GM18873 (cell line): Measurements from ENCODE around the gene KCTD13.

Experiments used
- ATAC-seq: cut with Tn5 transposase; IDR thresholded peaks from one replicate; pipeline ENCODE4 v1.9.1; 2021; ENCODE audit warnings: mild to moderate bottlenecking, moderate library complexity, moderate number of reproducible peaks; ENCODE audit not compliant: unreplicated experiment, low FRiP score

KCTD13 gene

GRCh38 chr16:29908719-29909220, 17.3 kb downstream of the KCTD13 start:
- ATAC-seq: no peak

- ATAC-seq: no peak
Observed at GRCh38 chr16:29907973-29908372, 18.1 kb downstream of the KCTD13 start.

- ATAC-seq: no peak
Observed at GRCh38 chr16:29906520-29907244, 19.3 kb downstream of the KCTD13 start.

- no peak for ATAC-seq
Observed at GRCh38 chr16:29905668-29906067, 20.4 kb downstream of the KCTD13 start.

- ATAC-seq: no peak
Observed at GRCh38 chr16:29904947-29905346, 21.1 kb downstream of the KCTD13 start.

- no peak for ATAC-seq
Observed at GRCh38 chr16:29903590-29903989, 22.4 kb downstream of the KCTD13 start.

- ATAC-seq: no peak
Observed at GRCh38 chr16:29901607-29901945, 24.4 kb downstream of the KCTD13 start.

GRCh38 chr16:29900888-29901606, 25.0 kb downstream of the KCTD13 start:
- ATAC-seq: no peak

GRCh38 chr16:29900102-29900887, 25.7 kb downstream of the KCTD13 start, which contains the start of gene ASPHD1:
Gene ASPHD1 (plus strand): TSS chr16:29900488. CDS start chr16:29900972, 484 bp downstream.
- ATAC-seq: no peak

GRCh38 chr16:29899516-29900101, 26.4 kb downstream of the KCTD13 start, which contains the start of gene SEZ6L2:
Gene SEZ6L2 (minus strand): TSS chr16:29899550. CDS start chr16:29899019, 531 bp downstream.
- no peak for ATAC-seq

- ATAC-seq: no peak
Observed at GRCh38 chr16:29898804-29899515, 27.1 kb downstream of the KCTD13 start.

- ATAC-seq: no peak
Observed at GRCh38 chr16:29898135-29898803, 27.8 kb downstream of the KCTD13 start.

GRCh38 chr16:29897333-29897732, 28.7 kb downstream of the KCTD13 start:
- no peak for ATAC-seq

GRCh38 chr16:29896841-29897240, 29.2 kb downstream of the KCTD13 start:
- no peak for ATAC-seq

- no peak for ATAC-seq
Observed at GRCh38 chr16:29894352-29894751, 31.7 kb downstream of the KCTD13 start.

GRCh38 chr16:29893553-29893952, 32.5 kb downstream of the KCTD13 start:
- no peak for ATAC-seq

GRCh38 chr16:29892458-29892813, 33.6 kb downstream of the KCTD13 start:
- no peak for ATAC-seq

GRCh38 chr16:29891525-29892457, 34.2 kb downstream of the KCTD13 start:
- ATAC-seq: no peak
